BLaER1 (cell line): Measurements from ENCODE around the gene LHFPL6.

Experiments
- H3K27ac ChIP-seq: shearing (Covaris generic); formaldehyde crosslinking; 2 replicates; pipeline ENCODE4 v1.8.1; 2022
- H3K27me3 ChIP-seq: shearing (Covaris generic); formaldehyde crosslinking; 2 replicates; pipeline ENCODE4 v1.8.1; 2022
- H3K36me3 ChIP-seq: shearing (Covaris generic); formaldehyde crosslinking; 2 replicates; pipeline ENCODE4 v1.8.1; 2022
- H3K4me1 ChIP-seq: shearing (Covaris generic); formaldehyde crosslinking; 2 replicates; pipeline ENCODE4 v1.8.1; 2022
- H3K4me2 ChIP-seq: shearing (Covaris generic); formaldehyde crosslinking; 2 replicates; pipeline ENCODE4 v1.8.1; 2022
- H3K4me3 ChIP-seq: shearing (Covaris generic); formaldehyde crosslinking; 2 replicates; pipeline ENCODE4 v1.8.1; 2022
- H3K9ac ChIP-seq: shearing (Covaris generic); formaldehyde crosslinking; 2 replicates; pipeline ENCODE4 v1.8.1; 2022
- H3K9me3 ChIP-seq: shearing (Covaris generic); formaldehyde crosslinking; 2 replicates; pipeline ENCODE4 v1.8.1; 2022
- H4K20me1 ChIP-seq: shearing (Covaris generic); formaldehyde crosslinking; 2 replicates; pipeline ENCODE4 v1.8.1; 2022
- Cebpa-rat ChIP-seq: shearing (Covaris generic); IDR thresholded peaks from 2 replicates; pipeline ENCODE4 v1.8.1; 2022

The LHFPL6 gene

GRCh38 chr13:39602614-39603366 lies at the start of gene LHFPL6:
Gene LHFPL6, minus strand, starts transcription at chr13:39603193.
- H3K27ac ChIP-seq, result peak within 1 kb of the TSS; percentile 62
- H3K4me2 ChIP-seq, result peak within 1 kb of the TSS; percentile 97
- no peaks in the 10 kb centered on the region for H3K9me3 ChIP-seq
- TF ChIP-seq Cebpa-rat, result no peak
- H3K9ac ChIP-seq, result peak within 1 kb of the TSS; percentile 78
- H3K4me3 ChIP-seq, result peak within 1 kb of the TSS; percentile 89
- peaks cover 39% of the 10 kb centered on the region for H3K4me1 ChIP-seq
- no peaks in the 10 kb centered on the region for H4K20me1 ChIP-seq
- no peaks in the 10 kb centered on the region for H3K27me3 ChIP-seq
- no peaks in the 10 kb centered on the region for H3K36me3 ChIP-seq

GRCh38 chr13:39646122-39646521 lies 43.1 kb upstream of the LHFPL6 start:
- H3K27me3 ChIP-seq, result no peaks in the 10 kb centered on the region
- no peaks in the 10 kb centered on the region for H3K4me1 ChIP-seq
- no peaks in the 10 kb centered on the region for H3K36me3 ChIP-seq
- no peak overlapping the region for H3K4me3 ChIP-seq
- no peak overlapping the region for H3K4me2 ChIP-seq
- TF ChIP-seq Cebpa-rat, result no peak
- H4K20me1 ChIP-seq, result no peaks in the 10 kb centered on the region
- no peak overlapping the region for H3K9ac ChIP-seq
- no peaks in the 10 kb centered on the region for H3K9me3 ChIP-seq
- H3K27ac ChIP-seq, result no peak overlapping the region

- no peaks in the 10 kb centered on the region for H3K36me3 ChIP-seq
- no peak overlapping the region for H3K4me2 ChIP-seq
- no peaks in the 10 kb centered on the region for H3K4me1 ChIP-seq
- TF ChIP-seq Cebpa-rat, result no peak
- H4K20me1 ChIP-seq, result no peaks in the 10 kb centered on the region
- no peaks in the 10 kb centered on the region for H3K27me3 ChIP-seq
- no peak overlapping the region for H3K4me3 ChIP-seq
- peaks cover 10% of the 10 kb centered on the region for H3K9me3 ChIP-seq
- H3K9ac ChIP-seq, result no peak overlapping the region
- no peak overlapping the region for H3K27ac ChIP-seq
Observed at GRCh38 chr13:39641645-39642044, 38.7 kb upstream of the LHFPL6 start.

- H4K20me1 ChIP-seq, result no peaks in the 10 kb centered on the region
- no peak for TF ChIP-seq Cebpa-rat
- H3K4me2 ChIP-seq, result no peak overlapping the region
- no peak overlapping the region for H3K4me3 ChIP-seq
- no peak overlapping the region for H3K9ac ChIP-seq
- no peaks in the 10 kb centered on the region for H3K36me3 ChIP-seq
- H3K9me3 ChIP-seq, result peaks cover 10% of the 10 kb centered on the region
- H3K4me1 ChIP-seq, result no peaks in the 10 kb centered on the region
- H3K27me3 ChIP-seq, result no peaks in the 10 kb centered on the region
- no peak overlapping the region for H3K27ac ChIP-seq
Observed at GRCh38 chr13:39637890-39638289, 34.9 kb upstream of the LHFPL6 start.

- Histone ChIP-seq H3K4me1 (no peaks in the 10 kb centered on the region), H3K27me3 (no peaks in the 10 kb centered on the region), H3K36me3 (no peaks in the 10 kb centered on the region), H4K20me1 (no peaks in the 10 kb centered on the region), H3K4me2 (no peak overlapping the region), H3K27ac (no peak overlapping the region), H3K9me3 (peaks cover 21% of the 10 kb centered on the region), H3K4me3 (no peak overlapping the region), H3K9ac (no peak overlapping the region)
- no peak for TF ChIP-seq Cebpa-rat
Observed at GRCh38 chr13:39635564-39635963, 32.6 kb upstream of the LHFPL6 start.

- peaks cover 20% of the 10 kb centered on the region for H3K9me3 ChIP-seq
- H3K27me3 ChIP-seq, result no peaks in the 10 kb centered on the region
- H3K36me3 ChIP-seq, result no peaks in the 10 kb centered on the region
- no peak overlapping the region for H3K4me3 ChIP-seq
- no peak overlapping the region for H3K27ac ChIP-seq
- H4K20me1 ChIP-seq, result no peaks in the 10 kb centered on the region
- TF ChIP-seq Cebpa-rat, result no peak
- no peak overlapping the region for H3K9ac ChIP-seq
- H3K4me1 ChIP-seq, result no peaks in the 10 kb centered on the region
- H3K4me2 ChIP-seq, result no peak overlapping the region
Observed at GRCh38 chr13:39632994-39633393, 30.0 kb upstream of the LHFPL6 start.

- H3K27ac ChIP-seq, result no peak overlapping the region
- H3K27me3 ChIP-seq, result no peaks in the 10 kb centered on the region
- peaks cover 12% of the 10 kb centered on the region for H3K9me3 ChIP-seq
- no peak for TF ChIP-seq Cebpa-rat
- H3K4me1 ChIP-seq, result no peaks in the 10 kb centered on the region
- no peak overlapping the region for H3K9ac ChIP-seq
- no peak overlapping the region for H3K4me3 ChIP-seq
- no peaks in the 10 kb centered on the region for H3K36me3 ChIP-seq
- no peaks in the 10 kb centered on the region for H4K20me1 ChIP-seq
- no peak overlapping the region for H3K4me2 ChIP-seq
Observed at GRCh38 chr13:39631307-39631706, 28.3 kb upstream of the LHFPL6 start.

GRCh38 chr13:39623466-39623865 lies 20.5 kb upstream of the LHFPL6 start:
- H3K4me2 ChIP-seq, result no peak overlapping the region
- H3K27me3 ChIP-seq, result no peaks in the 10 kb centered on the region
- no peaks in the 10 kb centered on the region for H3K36me3 ChIP-seq
- no peak overlapping the region for H3K9ac ChIP-seq
- H3K4me3 ChIP-seq, result no peak overlapping the region
- no peak overlapping the region for H3K27ac ChIP-seq
- peaks cover 10% of the 10 kb centered on the region; the same call in 1 of the 2 replicates for H3K4me1 ChIP-seq
- H3K9me3 ChIP-seq, result no peaks in the 10 kb centered on the region
- no peaks in the 10 kb centered on the region for H4K20me1 ChIP-seq
- TF ChIP-seq Cebpa-rat, result no peak

GRCh38 chr13:39618561-39618960 lies 15.6 kb upstream of the LHFPL6 start:
- Histone ChIP-seq H3K9ac (no peak overlapping the region), H3K36me3 (no peaks in the 10 kb centered on the region), H3K27ac (no peak overlapping the region), H3K4me2 (no peak overlapping the region), H3K27me3 (no peaks in the 10 kb centered on the region), H4K20me1 (no peaks in the 10 kb centered on the region), H3K4me3 (no peak overlapping the region), H3K4me1 (peaks cover 10% of the 10 kb centered on the region; the same call in 1 of the 2 replicates), H3K9me3 (no peaks in the 10 kb centered on the region)
- no peak for TF ChIP-seq Cebpa-rat

- no peak overlapping the region for H3K9ac ChIP-seq
Observed at GRCh38 chr13:39616087-39616694, 13.2 kb upstream of the LHFPL6 start.

More at GRCh38 chr13:39616087-39616694, 13.2 kb upstream of the LHFPL6 start:
- no peak overlapping the region for H3K4me2 ChIP-seq
- no peak overlapping the region for H3K27ac ChIP-seq
- H3K9me3 ChIP-seq, result no peaks in the 10 kb centered on the region
- no peaks in the 10 kb centered on the region for H4K20me1 ChIP-seq
- H3K4me1 ChIP-seq, result peaks cover 10% of the 10 kb centered on the region; the same call in 1 of the 2 replicates
- H3K4me3 ChIP-seq, result no peak overlapping the region
- TF ChIP-seq Cebpa-rat, result no peak
- no peaks in the 10 kb centered on the region for H3K36me3 ChIP-seq
- H3K27me3 ChIP-seq, result no peaks in the 10 kb centered on the region
